Stimulated activated CD4-positive, alpha-beta T cell treated with anti-CD3 and anti-CD28 coated beads, Interleukin-2, amount 100 ng/mL, for 24 hours (primary cell): ENCODE results near the gene CDHR1.

Source experiments
- DNase-seq, 2 donors: peaks; one replicate each; pipeline ENCODE4 v3.0.0-alpha.2; 2020

Gene CDHR1

GRCh38 chr10:84201682-84202081 is 7.3 kb downstream of the CDHR1 start:
- no peak for DNase-seq

GRCh38 chr10:84202349-84202748 is 8.0 kb downstream of the CDHR1 start:
- DNase-seq, result no peak

- DNase-seq, result no peak
Observed at GRCh38 chr10:84204122-84204521, 9.8 kb downstream of the CDHR1 start.

- no peak for DNase-seq
Observed at GRCh38 chr10:84204610-84205009, 10.3 kb downstream of the CDHR1 start.

GRCh38 chr10:84205049-84205852 is 10.9 kb downstream of the CDHR1 start:
- DNase-seq, result peak; percentile 74 to 76

GRCh38 chr10:84205853-84206525 is 11.7 kb downstream of the CDHR1 start:
- DNase-seq, result no peak

GRCh38 chr10:84208023-84208422 is 13.7 kb downstream of the CDHR1 start:
- no peak for DNase-seq

- no peak for DNase-seq
Observed at GRCh38 chr10:84211566-84211965, 17.2 kb downstream of the CDHR1 start.

GRCh38 chr10:84212014-84212413 is 17.7 kb downstream of the CDHR1 start:
- DNase-seq, result no peak

GRCh38 chr10:84213076-84213475 is 18.7 kb downstream of the CDHR1 start:
- DNase-seq, result no peak

GRCh38 chr10:84214046-84214572 is 19.8 kb downstream of the CDHR1 start:
- DNase-seq, result no peak

GRCh38 chr10:84214612-84215235 is 20.4 kb downstream of the CDHR1 start:
- DNase-seq, result peak; percentile 32 to 51

GRCh38 chr10:84216834-84217233 is 22.5 kb downstream of the CDHR1 start:
- no peak for DNase-seq

GRCh38 chr10:84217746-84218145 is 23.4 kb downstream of the CDHR1 start:
- DNase-seq, result no peak

- no peak for DNase-seq
Observed at GRCh38 chr10:84221916-84222315, 27.6 kb downstream of the CDHR1 start.

- no peak for DNase-seq
Observed at GRCh38 chr10:84224411-84225028, 30.2 kb downstream of the CDHR1 start.

- no peak for DNase-seq
Observed at GRCh38 chr10:84225427-84226173, 31.3 kb downstream of the CDHR1 start, which contains the start of gene LRIT2. LRIT2 (minus strand) TSS chr10:84225544; CDS start chr10:84225520, 24 bp downstream.

GRCh38 chr10:84226616-84227015 is 32.3 kb downstream of the CDHR1 start:
- no peak for DNase-seq

- no peak for DNase-seq
Observed at GRCh38 chr10:84227810-84228209, 33.5 kb downstream of the CDHR1 start.

GRCh38 chr10:84230359-84230758 is 36.0 kb downstream of the CDHR1 start:
- DNase-seq, result no peak

- DNase-seq, result no peak
Observed at GRCh38 chr10:84232376-84232775, 38.0 kb downstream of the CDHR1 start.

- no peak for DNase-seq
Observed at GRCh38 chr10:84233940-84234339, 39.6 kb downstream of the CDHR1 start.
